Mesendoderm (in vitro differentiated cells): Measurements from ENCODE around the gene TGFBRAP1.

ENCODE experiments used
- DNase-seq: peaks from one replicate; pipeline ENCODE4 v3.0.0; 2013
- H2AK5ac ChIP-seq: 2 replicates; pipeline ENCODE4 v1.6.1; 2013; ENCODE audit warnings: low read length, inconsistent platforms
- H2BK120ac ChIP-seq: 2 replicates; pipeline ENCODE4 v1.6.1; 2013; ENCODE audit warnings: low read depth, mild to moderate bottlenecking, low read length, moderate library complexity, mixed read lengths
- H2BK15ac ChIP-seq: replicated peaks from 2 replicates; pipeline ENCODE4 v1.6.1; 2013; ENCODE audit warnings: low read depth, mild to moderate bottlenecking, moderate library complexity
- H2BK5ac ChIP-seq: 2 replicates; pipeline ENCODE4 v1.6.1; 2013; ENCODE audit warnings: low read length, inconsistent platforms
- H3K18ac ChIP-seq: 2 replicates; pipeline ENCODE4 v1.6.1; 2013; ENCODE audit warnings: mild to moderate bottlenecking, low read length, mixed read lengths
- H3K23ac ChIP-seq: one replicate; pipeline ENCODE4 v1.6.1; 2013; ENCODE audit warnings: low read length
- H3K27ac ChIP-seq: 2 replicates; pipeline ENCODE4 v1.5.1; 2013; ENCODE audit warnings: low read depth, mild to moderate bottlenecking, inconsistent platforms, low read length, moderate library complexity
- H3K27me3 ChIP-seq: 2 replicates; pipeline ENCODE4 v1.6.1; 2013; ENCODE audit warnings: low read length, control low read depth, mild to moderate bottlenecking, inconsistent platforms; ENCODE audit not compliant: insufficient read depth, poor library complexity
- H3K36me3 ChIP-seq: 2 replicates; pipeline ENCODE4 v1.6.1; 2013; ENCODE audit warnings: low read length, inconsistent platforms; ENCODE audit not compliant: control insufficient read depth, insufficient read depth
- H3K4ac ChIP-seq: one replicate; pipeline ENCODE4 v1.6.1; 2013; ENCODE audit warnings: low read depth, mild to moderate bottlenecking, low read length, moderate library complexity
- H3K4me1 ChIP-seq: 2 replicates; pipeline ENCODE4 v1.6.1; 2013; ENCODE audit warnings: low read depth, low read length, inconsistent platforms; ENCODE audit not compliant: control insufficient read depth
- H3K4me2 ChIP-seq: 2 replicates; pipeline ENCODE4 v1.6.1; 2013; ENCODE audit warnings: low read length
- H3K4me3 ChIP-seq: 2 replicates; pipeline ENCODE4 v1.5.1; 2013; ENCODE audit warnings: mild to moderate bottlenecking, low read length
- H3K56ac ChIP-seq: one replicate; pipeline ENCODE4 v1.6.1; 2013; ENCODE audit warnings: low read length
- H3K79me1 ChIP-seq: 2 replicates; pipeline ENCODE4 v1.6.1; 2013; ENCODE audit warnings: low read length, inconsistent platforms
- H3K79me2 ChIP-seq: 2 replicates; pipeline ENCODE4 v1.6.1; 2013; ENCODE audit warnings: mild to moderate bottlenecking, low read length; ENCODE audit not compliant: control insufficient read depth, insufficient read depth
- H3K9ac ChIP-seq: 2 replicates; pipeline ENCODE4 v1.6.1; 2013; ENCODE audit warnings: low read length, inconsistent platforms
- H4K5ac ChIP-seq: one replicate; pipeline ENCODE4 v1.6.1; 2013; ENCODE audit warnings: low read length
- H4K8ac ChIP-seq: one replicate; pipeline ENCODE4 v1.6.1; 2013; ENCODE audit warnings: low read depth, mild to moderate bottlenecking, control low read depth, low read length, moderate library complexity
- WGBS: extraction: QIAGEN DNeasy Blood & Tissue Kit; methylation state at CpG from one replicate; pipeline ENCODE4 v1.1.7; 2013; ENCODE audit warnings: low lambda C conversion rate, missing lambda C conversion rate; ENCODE audit not compliant: insufficient coverage; ENCODE audit errors: extremely low coverage; 5-methylcytosine and 5-hydroxymethylcytosine counted together

The TGFBRAP1 gene

GRCh38 chr2:105338020-105338385 lies 8.5 kb upstream of the TGFBRAP1 start:
- peaks cover 2% of the 10 kb centered on the region for H3K4me1 ChIP-seq
- H2AK5ac ChIP-seq, result no peak overlapping the region
- H3K36me3 ChIP-seq, result peaks cover 5% of the 10 kb centered on the region
- no peak overlapping the region for H3K23ac ChIP-seq
- H2BK120ac ChIP-seq, result no peak overlapping the region
- H3K18ac ChIP-seq, result no peak overlapping the region
- H3K79me2 ChIP-seq, result peaks cover 22% of the 10 kb centered on the region
- H3K79me1 ChIP-seq, result peaks cover 15% of the 10 kb centered on the region
- no peak overlapping the region for H2BK5ac ChIP-seq
- H3K27ac ChIP-seq, result no peak overlapping the region
- no peak overlapping the region for H3K4ac ChIP-seq
- H4K5ac ChIP-seq, result no peak overlapping the region
- peak overlapping the region; percentile 94 for H3K4me3 ChIP-seq
- DNase-seq, result no peak
- H3K4me2 ChIP-seq, result peak overlapping the region; percentile 99
- WGBS, result no CpG with 5 or more reads among the region's 5 CpGs
- peak overlapping the region; percentile 92 for H3K56ac ChIP-seq
- H3K9ac ChIP-seq, result peak overlapping the region; percentile 90
- H2BK15ac ChIP-seq, result no peak overlapping the region
- H3K27me3 ChIP-seq, result no peaks in the 10 kb centered on the region
- H4K8ac ChIP-seq, result no peak overlapping the region

DNA sequence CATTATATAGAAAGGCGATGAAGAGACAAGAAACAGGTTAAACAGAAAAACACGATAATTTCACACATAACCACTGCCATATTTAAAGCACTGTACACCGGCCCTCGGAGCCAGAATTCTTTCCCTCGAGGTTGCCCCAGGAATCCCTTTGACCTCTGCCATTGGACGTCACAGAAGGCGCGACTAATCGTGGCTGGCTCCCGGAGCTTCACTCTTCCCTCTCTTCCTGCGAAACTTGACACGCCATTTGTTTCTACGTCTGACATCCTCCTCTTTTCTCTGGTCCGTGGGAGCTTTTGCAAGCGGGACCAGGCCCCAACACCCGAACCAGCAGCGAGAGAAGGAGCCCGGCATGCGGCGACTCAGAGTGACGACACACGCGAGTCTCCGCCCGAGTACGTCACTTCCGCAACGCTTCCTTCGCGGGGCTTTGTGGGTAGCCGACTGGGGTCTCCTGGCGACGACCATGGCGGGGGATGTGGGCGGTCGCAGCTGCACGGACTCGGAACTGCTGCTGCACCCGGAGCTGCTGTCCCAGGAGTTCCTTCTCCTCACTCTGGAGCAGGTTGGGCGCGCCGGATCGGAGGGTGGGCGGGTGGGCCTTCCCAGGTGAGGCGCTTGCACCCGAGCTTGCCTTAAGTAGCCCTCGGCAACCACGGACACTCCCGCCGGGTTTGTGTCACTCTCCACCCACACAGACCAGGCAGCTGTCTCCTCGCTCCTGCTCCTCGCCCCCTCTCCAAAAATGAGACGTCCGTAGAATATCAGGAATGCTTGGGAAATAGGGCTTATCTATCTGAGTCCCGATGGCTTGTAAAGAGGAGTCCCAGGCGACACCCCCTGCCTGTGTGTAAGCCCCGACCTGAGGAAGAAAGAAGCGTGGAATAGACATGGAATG lies 7.8 kb upstream of the TGFBRAP1 start, which contains the start of gene C2orf49:
Gene C2orf49 (plus strand): TSS at position 419 of the 898 bp plus-strand sequence. CDS start 48 bp downstream, at position 467.
- Histone ChIP-seq H3K79me2 (peaks cover 22% of the 10 kb centered on the region), H3K9ac (peak within 1 kb of the TSS; percentile 90), H4K8ac (peak within 1 kb of the TSS; percentile 99), H3K27me3 (no peaks in the 10 kb centered on the region), H3K4ac (peak within 1 kb of the TSS; percentile 44), H3K79me1 (peaks cover 15% of the 10 kb centered on the region), H3K56ac (peak within 1 kb of the TSS; percentile 97), H3K4me1 (peaks cover 2% of the 10 kb centered on the region), H3K23ac (no peak within 1 kb of the TSS), H2AK5ac (no peak within 1 kb of the TSS), H3K4me3 (peak within 1 kb of the TSS; percentile 94), H4K5ac (peak within 1 kb of the TSS; percentile 36), H2BK15ac (no peak within 1 kb of the TSS), H3K18ac (peak within 1 kb of the TSS; percentile 75), H3K36me3 (peaks cover 4% of the 10 kb centered on the region), H3K27ac (peak within 1 kb of the TSS; percentile 95), H2BK120ac (no peak within 1 kb of the TSS), H3K4me2 (peak within 1 kb of the TSS; percentile 99), H2BK5ac (no peak within 1 kb of the TSS)
- DNase-seq, result peak; percentile 96
- WGBS, result no CpG with 5 or more reads among the region's 58 CpGs

- no CpG with 5 or more reads among the region's 7 CpGs for WGBS
- DNase-seq, result no peak
- H3K27ac ChIP-seq, result peak overlapping the region; percentile 95
Measured at GRCh38 chr2:105336786-105337121, 7.2 kb upstream of the TGFBRAP1 start.

GRCh38 chr2:105335469-105335868 lies 5.9 kb upstream of the TGFBRAP1 start:
- peaks cover 2% of the 10 kb centered on the region for H3K4me1 ChIP-seq
- H4K5ac ChIP-seq, result no peak overlapping the region
- no peak overlapping the region for H3K18ac ChIP-seq
- no peak overlapping the region for H3K23ac ChIP-seq
- H3K27me3 ChIP-seq, result no peaks in the 10 kb centered on the region
- no peak overlapping the region for H3K56ac ChIP-seq
- H3K4me3 ChIP-seq, result no peak overlapping the region
- no peak overlapping the region for H2BK5ac ChIP-seq
- H2AK5ac ChIP-seq, result no peak overlapping the region
- no CpG with 5 or more reads among the region's 2 CpGs for WGBS
- no peak overlapping the region for H2BK15ac ChIP-seq
- H3K79me1 ChIP-seq, result peaks cover 12% of the 10 kb centered on the region
- no peak for DNase-seq
- no peak overlapping the region for H3K27ac ChIP-seq
- H3K4ac ChIP-seq, result no peak overlapping the region
- peaks cover 4% of the 10 kb centered on the region for H3K36me3 ChIP-seq
- H3K4me2 ChIP-seq, result no peak overlapping the region
- no peak overlapping the region for H4K8ac ChIP-seq
- no peak overlapping the region for H2BK120ac ChIP-seq
- H3K79me2 ChIP-seq, result peaks cover 22% of the 10 kb centered on the region
- no peak overlapping the region for H3K9ac ChIP-seq

More at GRCh38 chr2:105336786-105337121, 7.2 kb upstream of the TGFBRAP1 start:
- Histone ChIP-seq H3K27me3 (no peaks in the 10 kb centered on the region), H3K23ac (no peak overlapping the region), H2BK5ac (no peak overlapping the region), H3K4ac (no peak overlapping the region), H3K4me2 (peak overlapping the region; percentile 40), H3K36me3 (peaks cover 4% of the 10 kb centered on the region), H3K79me1 (peaks cover 15% of the 10 kb centered on the region), H3K4me1 (peaks cover 2% of the 10 kb centered on the region), H3K79me2 (peaks cover 22% of the 10 kb centered on the region), H4K5ac (peak overlapping the region; percentile 36), H2AK5ac (no peak overlapping the region), H3K9ac (peak overlapping the region; percentile 89), H3K4me3 (peak overlapping the region; percentile 88), H2BK120ac (no peak overlapping the region), H3K56ac (peak overlapping the region; percentile 97), H3K18ac (no peak overlapping the region), H4K8ac (peak overlapping the region; percentile 99), H2BK15ac (no peak overlapping the region)

DNA sequence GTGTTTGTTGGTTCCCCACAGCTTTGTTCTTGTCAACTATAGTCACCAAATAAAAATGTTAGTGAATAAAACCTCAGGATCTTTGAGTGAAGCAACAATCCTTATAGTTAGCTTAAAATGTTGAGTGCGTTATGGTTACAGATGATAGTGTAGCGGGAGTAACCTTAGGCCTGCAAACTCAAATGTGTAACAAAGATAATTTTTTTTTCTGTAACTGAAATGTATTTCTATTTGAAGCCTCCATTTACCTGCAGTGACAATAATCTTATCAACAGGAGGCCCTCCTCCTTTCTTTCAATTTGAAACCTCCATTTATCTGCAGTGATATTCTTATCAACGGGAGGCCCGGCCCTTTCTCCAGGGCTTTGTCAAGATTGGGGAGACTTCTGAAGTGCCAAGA lies 4.7 kb upstream of the TGFBRAP1 start:
- Histone ChIP-seq H3K4me3 (no peak overlapping the region), H2BK15ac (no peak overlapping the region), H4K5ac (no peak overlapping the region), H3K9ac (no peak overlapping the region), H3K79me2 (peaks cover 17% of the 10 kb centered on the region), H3K56ac (no peak overlapping the region), H3K4ac (no peak overlapping the region), H3K23ac (no peak overlapping the region), H2BK5ac (no peak overlapping the region), H2AK5ac (no peak overlapping the region), H3K4me2 (no peak overlapping the region), H3K18ac (no peak overlapping the region), H3K4me1 (peaks cover 2% of the 10 kb centered on the region), H3K27me3 (no peaks in the 10 kb centered on the region), H4K8ac (no peak overlapping the region), H3K79me1 (peaks cover 8% of the 10 kb centered on the region), H3K27ac (no peak overlapping the region), H3K36me3 (no peaks in the 10 kb centered on the region), H2BK120ac (no peak overlapping the region)
- no CpG with 5 or more reads among the region's 4 CpGs for WGBS
- no peak for DNase-seq
